T-helper 17 cell (primary cell): ENCODE data around the gene S100PBP. TPM values are rescaled to one million over a fixed set of nuclear protein-coding genes. Genes with fewer than 3 reads are reported as not detected.

ENCODE experiments used
- ATAC-seq: fragments of 150-1000 bp; cut with Tn5 transposase; 2 replicates; pipeline ENCODE4 v1.10.0; 2021; ENCODE audit warnings: mild to moderate bottlenecking, moderate library complexity
- DNase-seq, 3 donors: peaks; one replicate each; pipeline versions ENCODE4 v3.0.0 to v3.0.0-alpha.2; 2020 to 2021
- H3K9me3 ChIP-seq: one replicate; pipeline ENCODE4 v1.7.0; 2013; ENCODE audit warnings: low read length, mild to moderate bottlenecking; ENCODE audit not compliant: control insufficient read depth, poor library complexity, severe bottlenecking
- H3K27ac Mint-ChIP-seq: one replicate; pipeline ENCODE4 v1.8.0; 2022; ENCODE audit warnings: mild to moderate bottlenecking, moderate library complexity, mixed read lengths
- H3K27me3 Mint-ChIP-seq: one replicate; pipeline ENCODE4 v1.8.0; 2022; ENCODE audit warnings: mixed read lengths
- H3K36me3 Mint-ChIP-seq: one replicate; pipeline ENCODE4 v1.8.0; 2022; ENCODE audit warnings: low read depth, mixed read lengths
- H3K4me1 Mint-ChIP-seq: one replicate; pipeline ENCODE4 v1.8.0; 2022; ENCODE audit warnings: mild to moderate bottlenecking, mixed read lengths
- H3K4me3 Mint-ChIP-seq: one replicate; pipeline ENCODE4 v1.8.0; 2022; ENCODE audit warnings: mild to moderate bottlenecking, moderate library complexity, mixed read lengths
- total RNA-seq, 4 donors: library from RNA in 2 of 4; stranded (reverse) in 2 of 4; gene quantifications; one replicate each; pipeline ENCODE4 v1.2.3 and lab custom pipeline; 2022 to 2026

The S100PBP gene
- total RNA-seq, 2 donors from 2014 or later: 32.5 to 35.5 TPM

DNA sequence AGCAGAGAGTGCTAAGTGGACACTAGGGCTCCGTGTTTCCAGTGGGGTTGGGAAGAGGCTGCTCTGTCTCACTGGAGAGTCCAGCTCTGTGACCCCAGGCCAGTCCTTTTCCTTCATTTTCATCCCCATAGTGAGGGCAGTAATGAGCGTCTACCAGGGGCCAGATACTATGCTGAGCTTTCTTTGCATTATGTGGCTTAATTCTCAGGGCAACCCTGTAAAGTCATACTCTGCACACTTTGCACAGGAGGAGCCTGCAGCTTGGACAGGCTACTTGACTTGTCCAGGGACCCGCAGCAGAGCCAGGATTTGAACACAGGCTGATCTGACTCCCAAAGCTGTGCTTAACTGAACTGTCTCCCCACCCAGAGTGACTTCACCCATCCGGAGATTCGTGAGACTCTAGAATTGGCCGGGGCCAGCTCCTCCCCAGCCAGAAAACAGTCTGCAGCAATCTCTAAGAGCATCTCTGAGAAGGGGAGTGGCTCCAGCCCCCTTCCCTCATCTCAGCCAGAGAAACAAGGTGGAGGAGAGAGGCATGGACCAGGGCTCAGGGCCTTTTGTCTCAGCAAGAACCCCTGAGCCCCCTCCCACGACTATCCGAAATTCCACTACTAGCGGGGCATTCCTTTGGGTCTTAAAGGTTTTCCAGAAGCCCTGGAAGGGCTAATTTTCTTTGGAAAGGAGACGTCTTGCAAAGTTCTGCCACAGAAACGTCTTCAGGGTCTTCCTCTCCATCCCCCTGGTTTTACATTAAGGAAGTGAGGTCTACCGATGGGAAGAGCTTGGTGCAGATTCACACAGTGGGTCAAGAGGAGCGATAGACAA lies 54.1 kb downstream of the S100PBP start:
- peak overlapping the region; percentile 75 for H3K4me3 Mint-ChIP-seq
- no peak for ATAC-seq

GRCh38 chr1:32872192-32872460 lies 54.7 kb downstream of the S100PBP start:
- Mint-ChIP-seq H3K27ac (no peak overlapping the region), H3K27me3 (peaks cover 68% of the 10 kb centered on the region), H3K4me3 (no peak overlapping the region), H3K4me1 (peaks cover 37% of the 10 kb centered on the region), H3K36me3 (peaks cover 23% of the 10 kb centered on the region)
- H3K9me3 ChIP-seq: no peaks in the 10 kb centered on the region
- no peak for DNase-seq
- no peak for ATAC-seq

More for the DNA sequence above, 54.1 kb downstream of the S100PBP start:
- no peaks in the 10 kb centered on the region for H3K9me3 ChIP-seq
- Mint-ChIP-seq H3K27me3 (peaks cover 68% of the 10 kb centered on the region), H3K27ac (no peak overlapping the region), H3K4me1 (peaks cover 39% of the 10 kb centered on the region), H3K36me3 (peaks cover 26% of the 10 kb centered on the region)
- DNase-seq: no peak

GRCh38 chr1:32873484-32873883 lies 56.0 kb downstream of the S100PBP start:
- H3K4me1 Mint-ChIP-seq: peaks cover 34% of the 10 kb centered on the region
- DNase-seq: no peak
- no peak for ATAC-seq
- no peak overlapping the region for H3K27ac Mint-ChIP-seq
- H3K4me3 Mint-ChIP-seq: no peak overlapping the region
- peaks cover 21% of the 10 kb centered on the region for H3K36me3 Mint-ChIP-seq
- H3K27me3 Mint-ChIP-seq: peaks cover 74% of the 10 kb centered on the region
- H3K9me3 ChIP-seq: no peaks in the 10 kb centered on the region

DNA sequence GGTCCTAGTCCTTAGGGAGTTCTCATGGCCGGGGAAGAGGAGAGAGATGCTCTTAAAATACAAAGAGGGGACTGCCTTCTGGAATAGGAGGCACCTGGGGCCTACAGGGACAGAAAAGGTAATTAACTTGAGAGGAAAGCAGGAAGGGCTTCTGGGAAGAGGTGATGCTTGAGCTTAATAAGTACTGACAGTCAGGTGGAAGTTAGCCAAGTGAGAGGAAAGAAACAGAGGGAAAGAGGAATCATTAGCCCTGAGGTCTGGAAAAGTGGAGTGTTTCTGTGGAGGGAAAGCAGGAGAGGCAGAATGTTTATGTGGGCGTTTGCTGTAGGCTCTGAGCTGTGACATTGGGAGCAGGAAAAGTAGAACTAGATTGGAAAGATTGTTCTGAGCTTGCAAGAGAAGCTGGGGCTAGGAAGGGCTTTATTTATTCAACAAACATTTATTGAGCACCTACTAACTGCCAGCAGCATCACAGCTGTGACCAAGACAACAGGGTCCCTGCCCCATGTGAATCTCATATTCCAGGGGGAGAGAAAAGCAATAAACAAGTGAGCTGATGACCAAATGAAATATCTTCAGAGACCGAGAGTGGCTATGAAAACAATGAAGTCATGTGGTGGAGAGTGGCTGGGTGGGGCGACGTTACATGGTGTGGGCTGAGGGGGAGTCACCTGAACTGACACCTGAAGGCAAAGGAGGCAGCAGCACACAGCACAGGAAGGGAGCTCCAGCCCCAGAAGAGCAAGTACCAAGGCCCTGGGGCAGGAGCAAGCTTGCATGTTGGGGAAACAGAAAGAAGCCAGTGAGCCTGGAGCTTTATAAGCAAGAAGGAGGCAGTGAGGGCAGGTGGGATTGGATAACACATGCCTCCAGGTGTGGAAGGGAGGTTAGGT lies 57.7 kb downstream of the S100PBP start:
- no peak for DNase-seq
- peaks cover 57% of the 10 kb centered on the region for H3K27me3 Mint-ChIP-seq

DNA sequence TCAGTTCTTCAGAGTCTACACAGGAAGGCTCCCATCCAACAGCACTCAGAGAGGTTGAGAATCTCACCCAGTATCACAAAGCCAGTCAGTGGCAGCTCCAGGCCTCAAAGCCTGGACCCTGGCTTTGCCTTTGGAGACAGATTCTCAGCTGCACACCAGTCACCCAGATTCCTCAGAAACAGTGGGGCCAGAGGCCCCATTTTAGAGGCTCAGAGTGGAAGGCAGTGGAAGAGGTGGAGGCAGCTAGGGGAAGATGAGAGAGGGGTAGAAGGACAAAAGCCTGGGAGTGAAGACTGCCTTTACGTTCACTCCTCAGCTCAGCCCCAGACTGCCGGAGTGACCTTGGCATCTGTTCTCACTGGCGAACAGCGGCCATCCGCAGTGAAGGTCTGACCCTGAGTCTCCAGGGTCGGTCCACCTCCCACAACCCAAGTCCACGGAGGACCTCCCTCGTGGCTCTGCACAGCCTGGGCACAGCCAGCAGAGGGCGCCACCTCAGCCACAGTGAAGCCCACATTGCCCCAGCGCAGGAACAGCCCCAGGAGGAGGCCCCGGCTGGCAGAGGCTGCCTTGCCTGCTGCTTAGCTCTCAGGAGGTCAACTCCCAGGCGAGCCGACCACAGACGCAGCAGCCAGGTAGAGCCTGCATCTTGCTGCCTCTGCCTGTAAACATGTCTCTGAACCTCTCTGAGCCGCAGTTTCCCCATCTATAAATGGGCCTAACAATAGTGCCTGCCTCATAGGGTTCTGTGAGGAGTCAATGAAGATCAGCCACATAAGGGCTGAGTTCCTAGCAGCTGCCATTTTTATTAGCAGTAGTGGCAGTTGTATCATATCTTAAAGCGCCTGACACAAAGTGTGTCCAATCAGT lies 59.1 kb downstream of the S100PBP start:
- Mint-ChIP-seq H3K27me3 (peaks cover 57% of the 10 kb centered on the region), H3K36me3 (peaks cover 8% of the 10 kb centered on the region), H3K27ac (no peak overlapping the region), H3K4me1 (peaks cover 15% of the 10 kb centered on the region), H3K4me3 (no peak overlapping the region)
- peak; percentile 86 for ATAC-seq
- peak; percentile 42 to 65 (median 51) for DNase-seq
- H3K9me3 ChIP-seq: no peaks in the 10 kb centered on the region

More for the DNA sequence above, 57.7 kb downstream of the S100PBP start:
- H3K9me3 ChIP-seq: no peaks in the 10 kb centered on the region
- Mint-ChIP-seq H3K4me1 (peaks cover 21% of the 10 kb centered on the region), H3K4me3 (no peak overlapping the region), H3K27ac (peak overlapping the region; percentile 24), H3K36me3 (peaks cover 10% of the 10 kb centered on the region)
- no peak for ATAC-seq

DNA sequence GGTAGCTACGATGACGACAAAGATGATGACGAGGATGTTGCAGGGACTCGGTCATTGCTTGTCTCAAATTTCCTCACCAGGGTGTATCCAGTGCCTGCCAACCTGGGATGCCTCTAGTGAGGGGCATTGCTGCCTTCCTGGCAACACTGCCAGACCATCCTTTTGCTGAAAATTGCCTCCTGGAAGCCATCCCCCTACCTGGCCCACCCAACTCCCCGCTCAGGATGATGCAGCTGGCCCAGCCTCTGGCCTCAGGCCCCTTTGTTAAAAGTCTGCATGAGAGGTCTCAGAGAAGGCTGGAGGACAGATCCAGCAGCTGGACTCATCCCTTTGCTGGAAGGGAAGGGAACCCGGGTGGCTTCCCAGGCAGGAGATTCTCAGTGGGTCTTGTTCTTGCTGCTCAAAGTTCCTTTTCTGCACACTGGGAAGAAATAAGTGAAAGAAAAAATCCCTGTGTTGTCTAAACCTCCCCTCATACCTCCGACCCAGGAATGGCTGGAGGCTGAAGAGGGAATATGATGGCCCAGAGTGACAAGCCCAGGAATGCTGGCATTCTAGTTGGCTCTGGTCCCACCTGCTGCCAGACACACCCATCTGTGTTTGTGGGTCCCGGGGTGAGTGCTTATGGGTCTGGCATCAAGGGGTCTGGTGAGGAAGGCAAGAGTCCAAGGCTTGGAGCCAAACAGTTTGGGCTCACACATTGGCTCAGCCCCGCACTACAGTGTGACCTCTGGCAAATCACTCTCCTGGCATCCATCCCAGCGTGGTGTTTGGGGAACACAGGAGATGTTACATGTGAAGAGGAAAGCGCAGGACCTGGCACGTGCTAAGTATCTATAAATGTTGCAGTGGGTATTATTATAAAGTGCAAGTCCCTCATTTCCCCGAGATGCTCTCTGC lies 60.0 kb downstream of the S100PBP start:
- no peak overlapping the region for H3K27ac Mint-ChIP-seq
- H3K4me1 Mint-ChIP-seq: peaks cover 15% of the 10 kb centered on the region
- H3K27me3 Mint-ChIP-seq: peaks cover 48% of the 10 kb centered on the region
- no peak for ATAC-seq
- no peak for DNase-seq
- H3K36me3 Mint-ChIP-seq: peaks cover 8% of the 10 kb centered on the region
- no peak overlapping the region for H3K4me3 Mint-ChIP-seq
- H3K9me3 ChIP-seq: no peaks in the 10 kb centered on the region

GRCh38 chr1:32878183-32878582 lies 60.7 kb downstream of the S100PBP start:
- no peak for ATAC-seq
- Mint-ChIP-seq H3K4me1 (peaks cover 11% of the 10 kb centered on the region), H3K27me3 (peaks cover 45% of the 10 kb centered on the region), H3K4me3 (no peak overlapping the region), H3K36me3 (peaks cover 5% of the 10 kb centered on the region), H3K27ac (no peak overlapping the region)
- DNase-seq: no peak
- no peaks in the 10 kb centered on the region for H3K9me3 ChIP-seq

- H3K36me3 Mint-ChIP-seq: peaks cover 5% of the 10 kb centered on the region
- no peak overlapping the region for H3K27ac Mint-ChIP-seq
- ATAC-seq (no peak), DNase-seq (no peak)
- H3K4me3 Mint-ChIP-seq: no peak overlapping the region
- H3K27me3 Mint-ChIP-seq: peaks cover 46% of the 10 kb centered on the region
- no peaks in the 10 kb centered on the region for H3K9me3 ChIP-seq
- peaks cover 11% of the 10 kb centered on the region for H3K4me1 Mint-ChIP-seq
Measured at GRCh38 chr1:32878637-32879041, 61.2 kb downstream of the S100PBP start.

DNA sequence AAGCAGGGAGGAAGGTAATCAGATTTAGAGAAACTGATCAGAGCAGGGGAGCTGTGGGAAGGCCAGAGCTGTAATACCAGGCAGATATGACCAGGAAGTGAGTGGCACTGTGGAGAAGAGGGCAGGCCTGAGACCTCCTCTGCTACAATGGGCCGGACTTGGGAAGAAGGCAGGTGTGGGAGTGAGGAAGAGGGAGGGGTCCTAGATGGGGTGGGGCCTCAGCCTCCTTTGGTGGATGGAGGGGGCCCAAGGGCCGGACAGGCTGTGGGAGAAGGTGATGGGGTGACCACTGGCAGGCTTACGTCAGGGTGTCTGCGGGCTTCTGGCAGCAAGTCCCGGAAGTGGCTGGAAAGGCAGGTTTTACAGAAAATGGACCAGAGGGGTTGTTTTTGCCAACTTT lies 63.8 kb downstream of the S100PBP start:
- Mint-ChIP-seq H3K4me3 (no peak overlapping the region), H3K27ac (no peak overlapping the region), H3K4me1 (peaks cover 3% of the 10 kb centered on the region), H3K36me3 (no peaks in the 10 kb centered on the region), H3K27me3 (peaks cover 42% of the 10 kb centered on the region)
- DNase-seq (no peak), ATAC-seq (no peak)
- no peaks in the 10 kb centered on the region for H3K9me3 ChIP-seq

DNA sequence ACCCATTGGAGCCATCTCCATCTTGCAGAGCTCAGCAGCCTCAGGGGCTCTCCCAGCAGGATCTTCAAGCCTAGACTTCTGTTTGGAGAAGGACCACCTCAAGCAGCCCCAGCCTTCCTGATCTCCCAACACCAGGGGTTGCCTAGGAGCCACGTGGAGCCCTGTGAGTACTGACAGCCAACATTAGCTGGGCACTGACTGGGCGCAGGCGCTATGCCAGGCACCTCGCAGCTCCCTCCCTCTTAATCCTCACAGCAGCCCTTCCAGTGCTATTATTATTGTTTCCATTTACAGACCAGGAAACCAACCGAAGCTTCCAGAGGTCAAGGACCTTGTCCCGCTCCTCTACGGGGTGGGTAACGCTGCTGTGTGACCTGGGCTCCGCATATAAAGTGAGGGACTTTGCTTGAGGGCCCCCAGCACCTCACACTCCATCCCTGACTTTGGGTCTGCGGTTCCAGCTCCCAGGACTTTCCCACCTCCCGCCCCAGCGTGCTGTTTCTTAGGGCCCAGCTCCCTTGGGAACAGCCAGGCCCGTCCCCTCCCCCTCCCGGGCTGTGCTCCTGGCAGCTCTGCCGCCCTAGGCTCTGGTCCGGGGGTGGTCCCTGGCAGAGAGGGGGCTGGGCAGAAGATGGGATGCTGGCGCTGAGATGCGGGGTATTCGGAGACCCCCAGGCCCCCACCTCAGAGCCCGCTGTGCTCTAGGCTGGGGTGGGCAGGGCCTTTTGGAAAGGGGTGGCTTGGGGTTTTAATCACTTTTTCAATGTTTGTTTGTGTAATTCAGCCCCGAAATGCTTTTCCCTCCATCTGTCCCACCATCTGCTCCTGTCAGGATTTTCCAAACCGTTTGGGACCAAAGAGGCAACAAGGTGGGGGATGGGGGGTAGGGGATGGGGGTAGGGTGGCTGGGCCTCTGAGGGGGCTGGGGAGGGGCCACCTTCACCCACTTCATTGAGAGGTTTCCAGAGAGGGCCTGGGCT lies 64.7 kb downstream of the S100PBP start:
- Mint-ChIP-seq H3K36me3 (peaks cover 2% of the 10 kb centered on the region), H3K27ac (no peak overlapping the region), H3K4me3 (no peak overlapping the region), H3K27me3 (peaks cover 47% of the 10 kb centered on the region), H3K4me1 (peaks cover 3% of the 10 kb centered on the region)
- DNase-seq: no peak
- ATAC-seq: no peak
- H3K9me3 ChIP-seq: no peaks in the 10 kb centered on the region

DNA sequence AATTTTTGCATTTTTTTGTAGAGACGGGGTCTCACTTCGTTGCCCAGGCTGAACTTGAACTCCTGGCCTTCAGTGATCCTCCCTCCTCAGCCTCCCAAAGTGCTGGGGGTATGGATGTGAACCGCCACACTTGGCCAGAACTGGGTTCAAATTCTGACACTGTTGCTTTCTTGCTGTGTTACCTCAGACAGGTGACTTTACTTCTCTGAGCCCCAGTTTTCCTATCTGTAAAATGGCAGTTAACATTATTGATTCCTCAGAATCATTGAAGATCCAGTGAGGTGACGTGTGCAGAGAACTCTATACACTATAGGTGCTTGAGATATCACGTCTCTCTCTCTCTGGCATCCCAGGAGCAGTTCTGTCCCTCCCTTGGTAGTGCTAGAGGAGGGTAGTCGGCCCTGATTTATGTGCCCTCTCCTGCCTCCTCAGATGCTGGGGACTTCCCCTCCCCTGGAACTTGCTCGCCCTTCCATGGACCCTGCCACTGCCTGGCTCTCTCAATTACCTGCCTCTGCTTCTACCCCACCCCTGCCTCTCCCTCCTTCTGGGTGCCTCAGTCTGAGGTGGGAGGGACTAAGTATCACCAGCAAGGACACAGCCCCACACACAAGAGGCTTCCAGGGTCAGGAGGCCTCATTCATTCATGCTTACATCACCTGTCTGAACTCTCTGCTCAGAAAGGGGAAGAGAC lies 66.0 kb downstream of the S100PBP start:
- peaks cover 2% of the 10 kb centered on the region for H3K36me3 Mint-ChIP-seq
- H3K27me3 Mint-ChIP-seq: peaks cover 49% of the 10 kb centered on the region
- H3K9me3 ChIP-seq: no peaks in the 10 kb centered on the region
- H3K27ac Mint-ChIP-seq: no peak overlapping the region
- no peak overlapping the region for H3K4me3 Mint-ChIP-seq
- ATAC-seq (no peak), DNase-seq (no peak)
- peaks cover 3% of the 10 kb centered on the region for H3K4me1 Mint-ChIP-seq
